ENCODE results near the gene TTYH2.

GRCh38 chr17:74211141-74211911 lies 2.0 kb upstream of the TTYH2 start:
- TF ChIP-seq CTCF (IDR thresholded peaks at IDR 0.05) (no peak), POLR2A (IDR thresholded peaks at IDR 0.05) (no peak)

All from uterus (tissue), 2 donors.